KMS-11 (cell line): ENCODE data around the gene PMEPA1.

Source experiments
- H2AFZ ChIP-seq: fragments of 200-600 bp; sonication (generic); 2 replicates; pipeline ENCODE4 v1.6.1; 2016; ENCODE audit warnings: antibody characterized with exemption, mixed run types, low read depth
- H3K27ac ChIP-seq: fragments of 200-600 bp; sonication (generic); 2 replicates; pipeline ENCODE4 v1.6.1; 2016; ENCODE audit warnings: mild to moderate bottlenecking, mixed run types
- H3K27me3 ChIP-seq: fragments of 200-600 bp; sonication (generic); 2 replicates; pipeline ENCODE4 v1.6.1; 2017; ENCODE audit warnings: mild to moderate bottlenecking, low read depth, mixed run types, moderate library complexity; ENCODE audit not compliant: insufficient read depth
- H3K36me3 ChIP-seq: fragments of 200-600 bp; sonication (generic); 2 replicates; pipeline ENCODE4 v1.6.1; 2017; ENCODE audit warnings: mild to moderate bottlenecking, mixed run types; ENCODE audit not compliant: insufficient read depth
- H3K4me1 ChIP-seq: fragments of 200-600 bp; sonication (generic); 2 replicates; pipeline ENCODE4 v1.6.1; 2016; ENCODE audit warnings: mild to moderate bottlenecking, low read depth, mixed run types; ENCODE audit not compliant: poor library complexity, severe bottlenecking
- H3K4me2 ChIP-seq: fragments of 200-600 bp; sonication (generic); 2 replicates; pipeline ENCODE4 v1.7.0; 2016; ENCODE audit warnings: mild to moderate bottlenecking, mixed run types
- H3K4me3 ChIP-seq: fragments of 200-600 bp; sonication (generic); IDR thresholded peaks from 2 replicates; pipeline ENCODE4 v1.6.1; 2017; ENCODE audit warnings: low read depth, low read length, mixed read lengths; ENCODE audit not compliant: insufficient read depth
- H3K79me2 ChIP-seq: fragments of 200-600 bp; sonication (generic); 2 replicates; pipeline ENCODE4 v1.6.1; 2016; ENCODE audit warnings: low read depth, mixed run types; ENCODE audit not compliant: insufficient read depth
- H3K9ac ChIP-seq: fragments of 200-600 bp; sonication (generic); 2 replicates; pipeline ENCODE4 v1.6.1; 2016; ENCODE audit warnings: mild to moderate bottlenecking, mixed run types
- H4K20me1 ChIP-seq: fragments of 200-600 bp; sonication (generic); 2 replicates; pipeline ENCODE4 v1.6.1; 2016; ENCODE audit warnings: mild to moderate bottlenecking, mixed run types; ENCODE audit not compliant: insufficient read depth
- TF ChIP-seq, protein P1 (sequence below): fragments of 200-600 bp; sonication (generic); conservative IDR thresholded peaks from 2 replicates; pipeline ENCODE4 v1.6.1; 2017; ENCODE audit warnings: low read depth, mild to moderate bottlenecking, antibody characterized with exemption, low read length, moderate library complexity, mixed read lengths

PMEPA1 gene

DNA sequence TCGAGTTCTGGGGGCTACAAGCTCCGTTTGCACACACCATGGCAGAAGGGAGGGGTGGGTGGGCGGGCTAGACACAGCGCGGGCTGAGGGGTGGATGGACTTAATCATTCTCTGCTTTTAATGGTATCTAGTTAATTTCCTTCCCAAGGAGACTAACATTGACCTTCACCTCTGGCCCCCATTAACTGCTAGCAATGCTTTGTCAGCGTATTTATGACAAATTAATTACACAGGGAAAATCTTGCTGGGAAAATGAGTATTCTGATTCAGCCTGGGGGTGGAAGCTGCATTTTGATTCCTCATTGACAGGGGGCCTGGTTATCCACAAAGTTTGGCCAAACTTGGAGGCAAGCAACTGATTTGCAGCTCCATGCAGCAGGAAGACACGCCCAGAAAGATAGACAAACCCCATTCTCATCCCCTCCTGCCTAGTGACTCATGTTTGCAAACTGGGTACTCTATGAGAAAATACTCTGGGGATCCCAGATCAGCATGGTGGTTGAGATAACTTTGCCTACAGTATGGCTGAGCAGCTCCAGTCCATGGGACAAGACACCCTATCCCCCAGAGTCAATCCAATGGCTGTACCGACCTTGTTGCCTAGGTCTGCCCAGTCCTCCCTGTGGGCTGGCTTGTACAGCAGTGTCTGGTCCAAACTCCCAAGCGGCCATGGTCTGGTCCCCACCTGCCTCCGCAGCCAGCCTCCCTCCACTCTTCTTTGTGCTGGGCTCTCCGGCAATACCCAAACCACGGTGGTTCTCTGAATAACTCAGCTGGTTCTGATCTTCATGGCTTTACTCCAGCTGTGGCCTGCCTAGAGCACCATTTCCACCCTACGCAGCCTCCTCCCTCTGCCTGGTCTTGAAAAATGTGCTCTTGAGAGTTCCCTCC lies 109.2 kb downstream of the PMEPA1 start:
- Histone ChIP-seq H3K4me3 (no peak overlapping the region), H3K36me3 (no peaks in the 10 kb centered on the region), H3K79me2 (no peaks in the 10 kb centered on the region), H3K27me3 (no peaks in the 10 kb centered on the region), H3K4me1 (peaks cover 12% of the 10 kb centered on the region), H4K20me1 (no peaks in the 10 kb centered on the region), H3K4me2 (no peak overlapping the region), H3K9ac (no peak overlapping the region), H2AFZ (no peak overlapping the region), H3K27ac (no peak overlapping the region)
- TF ChIP-seq, protein P1, sequence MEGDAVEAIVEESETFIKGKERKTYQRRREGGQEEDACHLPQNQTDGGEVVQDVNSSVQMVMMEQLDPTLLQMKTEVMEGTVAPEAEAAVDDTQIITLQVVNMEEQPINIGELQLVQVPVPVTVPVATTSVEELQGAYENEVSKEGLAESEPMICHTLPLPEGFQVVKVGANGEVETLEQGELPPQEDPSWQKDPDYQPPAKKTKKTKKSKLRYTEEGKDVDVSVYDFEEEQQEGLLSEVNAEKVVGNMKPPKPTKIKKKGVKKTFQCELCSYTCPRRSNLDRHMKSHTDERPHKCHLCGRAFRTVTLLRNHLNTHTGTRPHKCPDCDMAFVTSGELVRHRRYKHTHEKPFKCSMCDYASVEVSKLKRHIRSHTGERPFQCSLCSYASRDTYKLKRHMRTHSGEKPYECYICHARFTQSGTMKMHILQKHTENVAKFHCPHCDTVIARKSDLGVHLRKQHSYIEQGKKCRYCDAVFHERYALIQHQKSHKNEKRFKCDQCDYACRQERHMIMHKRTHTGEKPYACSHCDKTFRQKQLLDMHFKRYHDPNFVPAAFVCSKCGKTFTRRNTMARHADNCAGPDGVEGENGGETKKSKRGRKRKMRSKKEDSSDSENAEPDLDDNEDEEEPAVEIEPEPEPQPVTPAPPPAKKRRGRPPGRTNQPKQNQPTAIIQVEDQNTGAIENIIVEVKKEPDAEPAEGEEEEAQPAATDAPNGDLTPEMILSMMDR: no peak

DNA sequence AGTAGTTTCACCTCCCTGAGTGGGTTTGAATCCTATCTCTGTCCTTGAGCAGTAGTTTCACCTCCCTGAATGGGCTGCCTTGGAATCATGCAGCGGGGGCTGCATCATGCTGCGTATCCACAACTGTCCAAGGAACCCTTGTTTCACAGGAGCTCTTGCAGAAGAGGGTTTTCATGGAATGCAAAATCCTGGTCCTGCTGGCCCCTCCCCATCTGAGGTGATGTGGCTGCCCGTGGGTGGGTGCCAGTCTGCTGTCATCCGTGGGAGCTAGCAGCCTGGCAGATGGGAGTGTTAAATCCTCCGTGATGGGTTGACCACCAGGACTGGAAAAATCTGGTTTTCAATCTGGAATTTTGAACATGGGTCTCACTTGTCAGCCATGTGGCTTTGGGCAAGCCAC lies 111.3 kb downstream of the PMEPA1 start:
- TF ChIP-seq, protein P1: no peak
- H3K36me3 ChIP-seq: no peaks in the 10 kb centered on the region
- no peaks in the 10 kb centered on the region for H3K79me2 ChIP-seq
- no peak overlapping the region for H3K4me3 ChIP-seq
- no peak overlapping the region for H3K27ac ChIP-seq
- no peaks in the 10 kb centered on the region for H3K27me3 ChIP-seq
- H3K4me2 ChIP-seq: no peak overlapping the region
- no peaks in the 10 kb centered on the region for H4K20me1 ChIP-seq
- H3K9ac ChIP-seq: no peak overlapping the region
- H3K4me1 ChIP-seq: peaks cover 16% of the 10 kb centered on the region
- no peak overlapping the region for H2AFZ ChIP-seq
